ENCODE results near the gene CSH1. TPM values are rescaled to one million over a fixed set of nuclear protein-coding genes. Genes with fewer than 3 reads are reported as not detected.

CSH1 gene
- not detected in 5 replicates for total RNA-seq (2022; extraction: Qiagen RNA extraction)

DNA sequence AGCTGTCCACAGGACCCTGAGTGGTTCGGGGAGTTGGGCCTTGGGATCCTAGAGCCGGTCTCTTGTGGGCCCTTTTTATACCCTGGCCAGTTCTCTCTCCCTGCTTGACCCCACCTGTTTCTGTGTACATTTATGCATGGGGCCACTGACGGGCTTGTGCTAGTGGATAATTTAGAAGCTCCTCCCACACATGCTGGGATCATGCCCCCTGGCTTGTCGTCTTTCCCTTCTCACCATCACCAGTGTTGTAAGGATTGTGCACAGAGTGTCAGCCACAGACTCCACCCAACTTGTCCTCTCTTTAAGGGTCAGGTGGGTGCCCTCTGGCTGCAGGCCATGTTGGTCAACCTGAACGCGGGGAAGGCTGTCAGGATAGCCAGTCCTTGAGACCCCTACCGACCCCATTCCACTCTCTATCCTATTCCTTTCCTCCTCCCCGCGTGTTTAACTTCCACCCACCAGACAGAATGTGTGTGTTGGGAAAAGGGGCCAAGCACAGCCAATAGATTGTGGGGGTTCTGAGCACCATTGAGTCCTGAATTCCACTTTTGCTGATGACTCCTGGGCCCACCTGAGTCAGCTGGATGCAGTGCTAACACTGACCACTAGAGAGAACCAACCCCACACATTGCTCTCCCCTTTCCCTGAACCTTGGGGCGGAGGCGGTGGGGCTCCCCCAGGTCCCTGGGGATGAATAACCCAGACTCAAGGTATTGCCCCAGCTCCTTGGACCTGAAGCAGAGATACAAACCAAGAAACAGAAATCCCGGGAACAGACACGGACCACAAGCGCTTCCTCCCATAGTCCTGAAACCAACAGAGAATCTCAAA lies at the start of gene CSH1:
Gene CSH1 (minus strand): TSS at position 51 of the 831 bp plus-strand sequence. CDS start 63 bp downstream, outside the sequence.

DNA sequence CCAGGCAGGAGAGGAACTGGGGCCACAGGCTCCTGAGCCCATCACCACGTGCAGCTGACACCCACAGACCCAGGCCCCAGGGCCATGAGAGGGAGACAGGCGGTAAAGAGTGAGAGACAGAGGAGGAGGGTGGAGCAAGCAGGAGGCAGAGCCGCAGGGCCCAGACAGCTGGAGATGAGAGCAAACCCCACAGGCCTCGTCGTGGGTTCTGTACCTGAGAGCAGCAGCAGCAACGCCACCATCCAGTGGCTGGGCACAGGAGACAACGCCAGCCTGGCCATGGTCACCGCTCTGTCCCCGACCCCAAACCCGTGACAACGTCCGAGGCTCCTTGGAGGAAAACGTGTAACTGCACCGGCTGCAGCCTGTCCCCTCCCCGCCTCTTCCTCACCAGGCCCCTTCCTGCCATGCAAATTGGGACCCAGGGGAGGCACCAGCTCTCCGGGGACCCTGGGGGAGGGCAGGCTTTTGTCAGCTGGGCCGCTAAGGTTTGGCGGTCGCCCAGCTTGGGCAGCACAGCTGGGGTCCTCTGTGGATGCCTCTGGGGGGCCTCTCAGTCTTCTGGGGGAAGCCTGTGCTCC lies 35.7 kb upstream of the CSH1 start, which contains the start of gene CD79B:
Gene CD79B (minus strand): TSS at position 351 of the 581 bp plus-strand sequence. CDS start 70 bp downstream, at position 281.

DNA sequence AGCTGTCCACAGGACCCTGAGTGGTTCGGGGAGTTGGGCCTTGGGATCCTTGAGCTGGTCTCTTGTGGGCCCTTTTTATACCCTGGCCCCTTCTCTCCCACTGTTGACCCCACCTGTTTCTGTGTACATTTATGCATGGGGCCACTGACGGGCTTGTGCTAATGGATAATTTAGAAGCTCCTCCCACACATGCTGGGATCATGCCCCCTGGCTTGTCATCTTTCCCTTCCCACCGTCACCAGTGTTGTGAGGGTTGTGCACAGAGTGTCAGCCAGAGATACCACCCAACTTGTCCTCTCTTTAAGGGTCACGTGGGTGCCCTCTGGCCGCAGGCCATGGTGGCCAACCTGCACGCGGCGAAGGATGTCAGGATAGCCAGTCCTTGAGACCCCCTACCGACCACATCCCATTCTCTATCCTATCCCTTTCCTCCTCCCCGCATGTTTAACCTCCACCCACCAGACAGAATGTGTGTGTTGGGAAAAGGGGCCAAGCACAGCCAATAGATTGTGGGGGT lies 22.5 kb upstream of the CSH1 start, which contains the start of gene GH1:
Gene GH1 (minus strand): TSS at position 51 of the 517 bp plus-strand sequence. CDS start 63 bp downstream, outside the sequence.

DNA sequence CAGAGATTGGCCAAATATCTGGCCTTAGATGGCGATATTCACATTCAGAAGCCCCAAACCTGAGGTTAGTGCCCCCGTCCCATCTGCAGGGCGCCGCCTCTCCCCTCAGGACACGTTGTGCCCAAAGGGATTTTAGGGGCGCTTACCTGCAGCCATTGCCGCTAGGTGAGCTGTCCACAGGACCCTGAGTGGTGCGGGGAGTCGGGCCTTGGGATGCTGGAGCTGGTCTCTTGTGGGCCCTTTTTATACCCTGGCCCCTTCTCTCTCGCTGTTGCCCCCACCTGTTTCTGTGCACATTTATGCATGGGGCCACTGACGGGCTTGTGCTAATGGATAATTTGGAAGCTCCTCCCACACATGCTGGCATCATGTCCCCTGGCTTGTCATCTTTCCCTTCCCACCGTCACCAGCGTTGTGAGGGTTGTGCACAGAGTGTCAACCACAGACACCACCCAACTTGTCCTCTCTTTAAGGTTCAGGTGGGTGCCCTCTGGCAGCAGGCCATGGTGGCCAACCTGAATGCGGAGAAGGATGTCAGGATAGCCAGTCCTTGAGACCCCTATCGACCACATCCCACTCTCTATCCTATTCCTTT lies 14.8 kb upstream of the CSH1 start, which contains the start of gene CSHL1:
Gene CSHL1 (minus strand): TSS at position 218 of the 595 bp plus-strand sequence. CDS start 62 bp downstream, at position 156.

DNA sequence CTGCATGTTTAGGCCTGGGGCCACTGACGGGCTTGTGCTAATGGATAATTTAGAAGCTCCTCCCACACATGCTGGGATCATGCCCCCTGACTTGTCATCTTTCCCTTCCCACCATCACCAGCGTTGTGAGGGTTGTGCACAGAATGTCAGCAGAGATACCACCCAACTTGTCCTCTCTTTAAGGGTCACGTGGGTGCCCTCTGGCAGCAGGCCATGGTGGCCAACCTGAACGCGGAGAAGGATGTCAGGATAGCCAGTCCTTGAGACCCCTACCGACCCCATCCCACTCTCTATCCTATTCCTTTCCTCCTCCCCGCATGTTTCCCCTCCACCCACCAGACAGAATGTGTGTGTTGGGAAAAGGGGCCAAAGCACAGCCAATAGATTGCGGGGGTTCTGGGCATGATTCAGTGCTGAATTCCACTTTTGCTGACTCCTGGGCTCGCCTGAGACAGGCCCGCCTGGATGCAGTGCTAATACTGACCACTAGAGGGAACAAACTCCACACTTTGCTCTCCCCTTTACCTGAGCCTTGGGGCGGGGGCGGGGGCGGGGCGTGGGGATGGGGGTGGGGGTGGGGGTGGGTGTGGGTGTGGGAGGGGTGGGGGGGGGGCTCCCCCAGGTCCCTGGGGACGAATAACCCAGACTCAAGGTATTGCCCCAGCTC lies 14.3 kb downstream of the CSH1 start, which contains the start of gene GH2:
Gene GH2 (minus strand): TSS at position 10 of the 667 bp plus-strand sequence. CDS start 143 bp downstream, outside the sequence.

DNA sequence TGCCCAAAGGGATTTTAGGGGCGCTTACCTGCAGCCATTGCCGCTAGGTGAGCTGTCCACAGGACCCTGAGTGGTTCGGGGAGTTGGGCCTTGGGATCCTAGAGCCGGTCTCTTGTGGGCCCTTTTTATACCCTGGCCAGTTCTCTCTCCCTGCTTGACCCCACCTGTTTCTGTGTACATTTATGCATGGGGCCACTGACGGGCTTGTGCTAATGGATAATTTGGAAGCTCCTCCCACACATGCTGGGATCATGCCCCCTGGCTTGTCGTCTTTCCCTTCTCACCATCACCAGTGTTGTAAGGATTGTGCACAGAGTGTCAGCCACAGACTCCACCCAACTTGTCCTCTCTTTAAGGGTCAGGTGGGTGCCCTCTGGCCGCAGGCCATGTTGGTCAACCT lies 22.8 kb downstream of the CSH1 start, which contains the start of gene CSH2:
Gene CSH2 (minus strand): TSS at position 101 of the 400 bp plus-strand sequence. CDS start 63 bp downstream, at position 38.

Other genes with a start within 250 kb of the CSH1 start
- gene LIMD2, start 196.4 kb downstream of the CSH1 start, total RNA-seq (2022; extraction: Qiagen RNA extraction): 7.8 to 13.0 TPM (median 10.6 TPM) in 5 replicates
- gene STRADA, start 154.8 kb downstream of the CSH1 start, total RNA-seq (2022; extraction: Qiagen RNA extraction): 23.5 to 26.8 TPM (median 25.5 TPM) in 5 replicates
- gene CCDC47, start 123.0 kb downstream of the CSH1 start, total RNA-seq (2022; extraction: Qiagen RNA extraction): 88.4 to 136 TPM (median 94.2 TPM) in 5 replicates
- 88.4 to 107 TPM (median 92.5 TPM) in 5 replicates for gene DDX42, start 122.4 kb downstream of the CSH1 start, total RNA-seq (2022; extraction: Qiagen RNA extraction)
- 195 to 239 TPM (median 204 TPM) in 5 replicates for gene PSMC5, start 69.1 kb downstream of the CSH1 start, total RNA-seq (2022; extraction: Qiagen RNA extraction)
- 43.9 to 61.3 TPM (median 52.1 TPM) in 5 replicates for gene FTSJ3, start 68.9 kb downstream of the CSH1 start, total RNA-seq (2022; extraction: Qiagen RNA extraction)
- gene SMARCD2, start 53.9 kb downstream of the CSH1 start, total RNA-seq (2022; extraction: Qiagen RNA extraction): 53.1 to 63.3 TPM (median 56.4 TPM) in 5 replicates
- not detected in 5 replicates for gene CSH2, start 22.9 kb downstream of the CSH1 start, total RNA-seq (2022; extraction: Qiagen RNA extraction)
- not detected in 5 replicates for gene GH2, start 14.6 kb downstream of the CSH1 start, total RNA-seq (2022; extraction: Qiagen RNA extraction)
- not detected in 5 replicates for gene CSHL1, start 14.7 kb upstream of the CSH1 start, total RNA-seq (2022; extraction: Qiagen RNA extraction)
- gene GH1, start 22.3 kb upstream of the CSH1 start, total RNA-seq (2022; extraction: Qiagen RNA extraction): not detected in 5 replicates
- gene CD79B, start 35.8 kb upstream of the CSH1 start, total RNA-seq (2022; extraction: Qiagen RNA extraction): 0.07 to 0.08 TPM in 2 of 5 replicates, not detected in the others
- gene SCN4A, start 76.3 kb upstream of the CSH1 start, total RNA-seq (2022; extraction: Qiagen RNA extraction): 0.02 to 0.13 TPM (median 0.03 TPM) in 5 replicates
- 0.44 to 0.74 TPM (median 0.68 TPM) in 5 replicates for gene PRR29, start 101.8 kb upstream of the CSH1 start, total RNA-seq (2022; extraction: Qiagen RNA extraction)
- 0.07 to 0.18 TPM (median 0.09 TPM) in 4 of 5 replicates, not detected in the other for gene ICAM2, start 124.1 kb upstream of the CSH1 start, total RNA-seq (2022; extraction: Qiagen RNA extraction)
- gene ERN1, start 233.6 kb upstream of the CSH1 start, total RNA-seq (2022; extraction: Qiagen RNA extraction): 3.3 to 3.8 TPM (median 3.5 TPM) in 5 replicates

Data from A549 treated with AZD2906 at 1 μM for 4 hours (cell line).